T-helper 2 cell treated with Interferon-gamma antibody and Interleukin-4, amounts not matched to agents 5 μg/mL and 100 μg/mL, for 36 hours (primary cell): Measurements from ENCODE around the gene SHOC2.

Experiments used
- DNase-seq: peaks from one replicate; pipeline ENCODE4 v3.0.0; 2021; ENCODE audit warnings: low spot score
- H3K27ac Mint-ChIP-seq: one replicate; pipeline ENCODE4 v1.8.0; 2021; ENCODE audit warnings: mild to moderate bottlenecking, mixed read lengths
- H3K27me3 Mint-ChIP-seq: one replicate; pipeline ENCODE4 v1.8.0; 2021; ENCODE audit warnings: low read depth, mixed read lengths
- H3K36me3 Mint-ChIP-seq: one replicate; pipeline ENCODE4 v1.8.0; 2021; ENCODE audit warnings: low read depth, mixed read lengths
- H3K4me1 Mint-ChIP-seq: one replicate; pipeline ENCODE4 v1.8.0; 2021; ENCODE audit warnings: low read depth, mixed read lengths
- H3K4me3 Mint-ChIP-seq: one replicate; pipeline ENCODE4 v1.8.0; 2022; ENCODE audit warnings: mild to moderate bottlenecking, moderate library complexity, mixed read lengths
- H3K9me3 Mint-ChIP-seq: one replicate; pipeline ENCODE4 v1.8.0; 2021; ENCODE audit warnings: mixed read lengths

SHOC2 gene

GRCh38 chr10:110946496-110946895 lies 27.1 kb downstream of the SHOC2 start:
- H3K4me1 Mint-ChIP-seq, result peaks cover 15% of the 10 kb centered on the region
- H3K36me3 Mint-ChIP-seq, result peaks cover 43% of the 10 kb centered on the region
- no peak for DNase-seq
- H3K4me3 Mint-ChIP-seq, result no peak overlapping the region
- no peaks in the 10 kb centered on the region for H3K9me3 Mint-ChIP-seq
- H3K27ac Mint-ChIP-seq, result no peak overlapping the region
- H3K27me3 Mint-ChIP-seq, result no peaks in the 10 kb centered on the region

- no peak for DNase-seq
- no peaks in the 10 kb centered on the region for H3K27me3 Mint-ChIP-seq
- H3K27ac Mint-ChIP-seq, result no peak overlapping the region
- H3K9me3 Mint-ChIP-seq, result no peaks in the 10 kb centered on the region
- H3K4me1 Mint-ChIP-seq, result peaks cover 15% of the 10 kb centered on the region
- no peak overlapping the region for H3K4me3 Mint-ChIP-seq
- H3K36me3 Mint-ChIP-seq, result peaks cover 42% of the 10 kb centered on the region
These were observed 27.7 kb downstream of the SHOC2 start for GRCh38 chr10:110947061-110947595.

GRCh38 chr10:110951381-110951780 lies 32.0 kb downstream of the SHOC2 start:
- peaks cover 9% of the 10 kb centered on the region for H3K4me1 Mint-ChIP-seq
- H3K27ac Mint-ChIP-seq, result no peak overlapping the region
- no peaks in the 10 kb centered on the region for H3K27me3 Mint-ChIP-seq
- H3K4me3 Mint-ChIP-seq, result no peak overlapping the region
- H3K9me3 Mint-ChIP-seq, result no peaks in the 10 kb centered on the region
- H3K36me3 Mint-ChIP-seq, result peaks cover 25% of the 10 kb centered on the region
- no peak for DNase-seq

GRCh38 chr10:110957606-110958005 lies 38.2 kb downstream of the SHOC2 start:
- Mint-ChIP-seq H3K4me3 (no peak overlapping the region), H3K27me3 (no peaks in the 10 kb centered on the region), H3K9me3 (no peaks in the 10 kb centered on the region), H3K4me1 (peaks cover 2% of the 10 kb centered on the region), H3K27ac (no peak overlapping the region), H3K36me3 (peaks cover 5% of the 10 kb centered on the region)
- DNase-seq, result no peak

- Mint-ChIP-seq H3K4me3 (no peak overlapping the region), H3K27me3 (no peaks in the 10 kb centered on the region), H3K27ac (no peak overlapping the region), H3K36me3 (peaks cover 4% of the 10 kb centered on the region), H3K9me3 (no peaks in the 10 kb centered on the region), H3K4me1 (peaks cover 3% of the 10 kb centered on the region)
- no peak for DNase-seq
These were observed 40.3 kb downstream of the SHOC2 start for GRCh38 chr10:110959379-110960332.

- Mint-ChIP-seq H3K4me3 (no peak overlapping the region), H3K27ac (no peak overlapping the region), H3K4me1 (peaks cover 3% of the 10 kb centered on the region), H3K27me3 (no peaks in the 10 kb centered on the region), H3K9me3 (no peaks in the 10 kb centered on the region), H3K36me3 (peaks cover 7% of the 10 kb centered on the region)
- no peak for DNase-seq
These were observed 40.9 kb downstream of the SHOC2 start for GRCh38 chr10:110960333-110960712.

- no peak overlapping the region for H3K4me3 Mint-ChIP-seq
- H3K9me3 Mint-ChIP-seq, result no peaks in the 10 kb centered on the region
- peaks cover 8% of the 10 kb centered on the region for H3K36me3 Mint-ChIP-seq
- no peaks in the 10 kb centered on the region for H3K27me3 Mint-ChIP-seq
- DNase-seq, result no peak
- H3K4me1 Mint-ChIP-seq, result peaks cover 3% of the 10 kb centered on the region
- no peak overlapping the region for H3K27ac Mint-ChIP-seq
These were observed 43.0 kb downstream of the SHOC2 start for GRCh38 chr10:110962443-110962842.

GRCh38 chr10:110963162-110963561 lies 43.8 kb downstream of the SHOC2 start:
- H3K9me3 Mint-ChIP-seq, result no peaks in the 10 kb centered on the region
- H3K4me3 Mint-ChIP-seq, result no peak overlapping the region
- H3K27ac Mint-ChIP-seq, result no peak overlapping the region
- H3K27me3 Mint-ChIP-seq, result no peaks in the 10 kb centered on the region
- peaks cover 3% of the 10 kb centered on the region for H3K4me1 Mint-ChIP-seq
- H3K36me3 Mint-ChIP-seq, result peaks cover 11% of the 10 kb centered on the region
- DNase-seq, result no peak

GRCh38 chr10:110964681-110965080 lies 45.3 kb downstream of the SHOC2 start:
- Mint-ChIP-seq H3K4me3 (no peak overlapping the region), H3K27ac (no peak overlapping the region), H3K9me3 (no peaks in the 10 kb centered on the region), H3K27me3 (no peaks in the 10 kb centered on the region), H3K4me1 (peaks cover 3% of the 10 kb centered on the region), H3K36me3 (peaks cover 11% of the 10 kb centered on the region)
- no peak for DNase-seq

GRCh38 chr10:110965216-110965615 lies 45.8 kb downstream of the SHOC2 start:
- peaks cover 5% of the 10 kb centered on the region for H3K4me1 Mint-ChIP-seq
- H3K36me3 Mint-ChIP-seq, result peaks cover 14% of the 10 kb centered on the region
- no peak overlapping the region for H3K4me3 Mint-ChIP-seq
- DNase-seq, result no peak
- no peaks in the 10 kb centered on the region for H3K9me3 Mint-ChIP-seq
- no peak overlapping the region for H3K27ac Mint-ChIP-seq
- no peaks in the 10 kb centered on the region for H3K27me3 Mint-ChIP-seq

- DNase-seq, result no peak
- Mint-ChIP-seq H3K9me3 (no peaks in the 10 kb centered on the region), H3K27ac (no peak overlapping the region), H3K36me3 (peaks cover 14% of the 10 kb centered on the region), H3K4me3 (no peak overlapping the region), H3K4me1 (peaks cover 10% of the 10 kb centered on the region), H3K27me3 (no peaks in the 10 kb centered on the region)
These were observed 46.7 kb downstream of the SHOC2 start for GRCh38 chr10:110966146-110966545.

GRCh38 chr10:110967009-110967630 lies 47.7 kb downstream of the SHOC2 start:
- Mint-ChIP-seq H3K4me3 (no peak overlapping the region), H3K27me3 (no peaks in the 10 kb centered on the region), H3K36me3 (peaks cover 14% of the 10 kb centered on the region), H3K4me1 (peaks cover 11% of the 10 kb centered on the region), H3K27ac (no peak overlapping the region), H3K9me3 (no peaks in the 10 kb centered on the region)
- DNase-seq, result no peak

- H3K27ac Mint-ChIP-seq, result no peak overlapping the region
- H3K4me3 Mint-ChIP-seq, result no peak overlapping the region
- no peak for DNase-seq
- peaks cover 9% of the 10 kb centered on the region for H3K4me1 Mint-ChIP-seq
- peaks cover 14% of the 10 kb centered on the region for H3K36me3 Mint-ChIP-seq
- H3K27me3 Mint-ChIP-seq, result no peaks in the 10 kb centered on the region
- H3K9me3 Mint-ChIP-seq, result no peaks in the 10 kb centered on the region
These were observed 48.2 kb downstream of the SHOC2 start for GRCh38 chr10:110967645-110968044.

- Mint-ChIP-seq H3K4me1 (peaks cover 9% of the 10 kb centered on the region), H3K9me3 (no peaks in the 10 kb centered on the region), H3K4me3 (no peak overlapping the region), H3K27ac (no peak overlapping the region), H3K36me3 (peaks cover 13% of the 10 kb centered on the region), H3K27me3 (no peaks in the 10 kb centered on the region)
- DNase-seq, result no peak
These were observed 49.8 kb downstream of the SHOC2 start for GRCh38 chr10:110969183-110969582.
